Amniotic epithelial cell (primary cell): ENCODE measurements around the gene NSMF.
A peak's percentile ranks its signal among the peaks of the same experiment; 100 is the strongest.

Experiments
- DNase-seq: peaks from one replicate; pipeline ENCODE4 v3.0.0-alpha.2; 2010; ENCODE audit warnings: low read depth

The NSMF gene

DNA sequence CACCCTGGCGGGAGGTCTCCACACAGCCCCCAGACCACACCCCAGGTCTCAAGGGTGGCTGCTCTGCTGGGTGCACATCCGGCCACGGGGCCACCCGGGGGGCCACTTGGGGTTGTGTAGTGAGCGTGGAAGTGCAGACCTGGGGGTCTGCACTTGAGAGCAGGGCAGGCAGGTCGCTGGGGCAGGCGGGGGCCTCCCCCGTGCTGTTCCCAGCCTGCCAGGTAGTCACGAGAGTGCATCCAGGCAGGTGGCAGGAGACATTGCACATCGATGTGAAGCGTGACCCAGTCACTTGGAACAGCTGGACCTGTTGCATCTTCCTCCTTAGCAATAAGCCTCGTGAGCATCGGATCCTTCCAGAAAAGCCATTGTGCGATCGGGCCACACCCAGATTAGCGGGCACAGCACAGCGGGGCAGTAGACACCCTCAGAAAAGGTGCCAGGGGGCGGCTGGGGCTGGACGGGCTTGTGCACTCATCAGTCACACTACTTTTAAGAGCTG lies 13.2 kb downstream of the NSMF start:
- no peak for DNase-seq

- peak; percentile 68 for DNase-seq
These were observed 13.8 kb downstream of the NSMF start for GRCh38 chr9:137445275-137445807.

- no peak for DNase-seq
These were observed 14.9 kb downstream of the NSMF start for GRCh38 chr9:137444106-137444790.

GRCh38 chr9:137441935-137442321 lies 17.2 kb downstream of the NSMF start:
- no peak for DNase-seq

- no peak for DNase-seq
These were observed 17.7 kb downstream of the NSMF start, which contains the start of gene ENTPD8 for GRCh38 chr9:137441289-137441934. TSS of gene ENTPD8 (minus strand) at chr9:137441357. CDS start at chr9:137438285, 3,072 bp downstream.

- no peak for DNase-seq
These were observed 19.9 kb downstream of the NSMF start for GRCh38 chr9:137439158-137439714.

- no peak for DNase-seq
These were observed 20.5 kb downstream of the NSMF start for GRCh38 chr9:137438591-137439157.

DNA sequence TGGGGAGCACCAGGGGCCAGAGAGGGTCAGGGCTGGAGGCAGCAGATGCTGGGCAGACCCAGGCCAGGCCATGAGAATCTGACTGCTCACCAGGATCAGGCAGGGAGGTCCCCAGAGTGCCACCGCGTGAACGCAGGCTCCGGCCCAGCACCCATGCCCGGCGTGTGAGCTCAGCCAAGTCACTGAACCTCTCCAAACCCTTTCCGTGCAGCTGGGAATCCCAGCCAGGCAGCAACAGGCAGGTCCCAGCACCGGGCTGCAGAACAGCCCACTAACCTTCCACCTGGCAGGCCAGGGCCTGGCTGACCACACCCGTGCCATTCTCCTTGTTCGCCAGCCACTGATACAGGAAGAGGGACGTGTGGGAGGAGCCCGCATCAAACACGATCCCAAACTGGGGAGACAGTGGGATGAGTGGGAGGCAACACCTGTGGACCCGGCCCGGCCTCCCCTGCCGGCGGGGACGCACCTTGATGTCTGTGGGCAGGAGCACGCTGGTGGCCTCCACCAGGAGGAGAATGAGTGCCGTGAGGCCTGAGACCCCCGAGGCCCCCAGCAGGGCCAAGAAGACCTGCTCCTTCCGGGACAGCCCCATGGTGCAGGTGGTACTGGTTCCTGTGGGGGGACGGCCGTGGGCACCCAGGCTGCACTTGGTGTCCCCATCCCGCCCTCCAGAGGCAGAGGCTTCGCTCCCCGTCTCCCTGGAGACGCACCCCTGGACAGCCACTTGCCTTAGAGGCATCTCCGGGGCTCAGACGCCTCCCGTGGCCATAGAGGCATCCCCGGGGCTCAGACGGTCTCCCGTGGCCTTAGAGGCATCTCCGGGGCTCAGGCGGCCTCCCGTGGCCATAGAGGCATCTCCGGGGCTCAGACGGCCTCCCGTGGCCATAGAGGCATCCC lies 21.2 kb downstream of the NSMF start:
- DNase-seq, result no peak

GRCh38 chr9:137436761-137437600 lies 22.2 kb downstream of the NSMF start:
- DNase-seq, result no peak

GRCh38 chr9:137435980-137436760 lies 23.0 kb downstream of the NSMF start:
- DNase-seq, result peak; percentile 78

GRCh38 chr9:137435381-137435891 lies 23.7 kb downstream of the NSMF start:
- DNase-seq, result no peak

GRCh38 chr9:137434498-137435380 lies 24.4 kb downstream of the NSMF start:
- no peak for DNase-seq

GRCh38 chr9:137433916-137434431 lies 25.2 kb downstream of the NSMF start:
- no peak for DNase-seq

DNA sequence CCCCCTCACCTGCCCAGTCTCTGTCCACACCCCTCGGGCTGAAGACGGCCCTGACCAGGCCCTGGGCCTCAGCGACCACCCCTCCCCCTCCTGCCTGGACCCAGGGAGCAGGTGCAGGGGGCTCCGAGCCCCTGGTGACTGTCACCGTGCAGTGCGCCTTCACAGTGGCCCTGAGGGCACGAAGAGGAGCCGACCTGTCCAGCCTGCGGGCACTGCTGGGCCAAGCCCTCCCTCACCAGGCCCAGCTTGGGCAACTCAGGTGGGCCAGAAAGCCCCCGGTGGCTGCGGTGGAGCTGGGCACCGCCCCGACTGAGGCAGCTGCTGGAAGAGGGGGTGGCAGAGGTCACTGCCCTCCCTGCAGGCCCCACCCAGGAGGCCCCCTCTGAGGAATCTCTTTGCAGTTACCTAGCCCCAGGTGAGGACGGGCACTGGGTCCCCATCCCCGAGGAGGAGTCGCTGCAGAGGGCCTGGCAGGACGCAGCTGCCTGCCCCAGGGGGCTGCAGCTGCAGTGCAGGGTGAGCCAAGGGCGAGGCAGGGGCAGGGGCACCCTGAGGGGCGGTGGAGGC lies 25.7 kb downstream of the NSMF start:
- DNase-seq, result no peak

- DNase-seq, result no peak
These were observed 26.3 kb downstream of the NSMF start for GRCh38 chr9:137432687-137433348.

- DNase-seq, result no peak
These were observed 27.7 kb downstream of the NSMF start for GRCh38 chr9:137431416-137431931.

DNA sequence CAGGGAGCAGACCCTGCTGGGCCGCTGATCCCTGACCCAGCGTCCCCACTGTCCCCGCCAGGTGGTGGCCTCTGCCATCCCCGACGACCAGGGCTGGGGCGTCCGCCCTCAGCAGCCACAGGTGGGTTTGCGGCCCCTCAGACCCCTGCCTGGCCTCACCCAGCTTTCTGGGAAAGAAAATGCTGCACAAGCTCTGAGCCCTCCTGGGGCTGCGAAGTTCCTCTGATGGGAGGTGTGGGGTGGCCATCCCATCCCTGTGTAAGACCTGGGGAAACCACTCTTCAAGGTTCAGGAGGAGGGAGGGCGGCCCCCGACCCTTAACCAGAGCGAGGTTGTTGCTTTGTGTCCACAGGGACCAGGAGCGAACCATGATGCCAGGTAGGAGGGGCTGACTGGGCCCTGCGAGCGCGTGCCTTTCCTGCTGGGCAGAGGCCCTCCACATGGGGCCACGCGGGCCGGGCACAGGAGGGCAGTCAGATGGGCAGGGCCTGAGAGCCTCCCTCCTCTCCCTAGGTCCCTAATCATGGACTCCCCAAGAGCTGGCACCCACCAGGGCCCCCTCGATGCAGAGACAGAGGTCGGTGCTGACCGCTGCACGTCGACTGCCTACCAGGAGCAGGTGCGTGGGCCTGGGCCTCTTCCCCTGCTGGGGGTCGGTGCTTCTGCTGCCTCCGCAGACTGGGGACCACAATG lies 28.3 kb downstream of the NSMF start:
- DNase-seq, result no peak
